ENCODE results near the gene KDM4B. TPM values are rescaled to one million over a fixed set of nuclear protein-coding genes. Genes with fewer than 3 reads are reported as not detected.

The KDM4B gene
- total RNA-seq, 1 experiment from 2014 or later: 43.7 TPM

GRCh38 chr19:5106191-5106726 is 137.3 kb downstream of the KDM4B start:
- no peak overlapping the region for H3K4me2 ChIP-seq (ENCODE audit: insufficient read depth, insufficient read length, low read length)
- no peak overlapping the region for H4K91ac ChIP-seq (ENCODE audit: insufficient read length, low read depth, low read length)
- H2BK120ac ChIP-seq (ENCODE audit: low read depth, low read length, poor library complexity, severe bottlenecking): no peak overlapping the region
- no peak overlapping the region for H3K23ac ChIP-seq (ENCODE audit: insufficient read length, low read depth, low read length)
- WGBS (ENCODE audit: extremely low coverage, insufficient read length, low lambda C conversion rate): no CpG with 5 or more reads among the region's 23 CpGs
- H2AFZ ChIP-seq (ENCODE audit: low read length): no peak overlapping the region
- H3K27me3 Mint-ChIP-seq (ENCODE audit: low read depth): no peaks in the 10 kb centered on the region
- H3K56ac ChIP-seq (ENCODE audit: insufficient read length, low read depth, low read length): no peak overlapping the region
- H3K14ac ChIP-seq (ENCODE audit: insufficient read depth, low read length): no peak overlapping the region
- H3K4ac ChIP-seq (ENCODE audit: low read depth, low read length): no peak overlapping the region
- no peak overlapping the region for H3K18ac ChIP-seq (ENCODE audit: insufficient read length, low read depth, low read length)
- H3K9me3 ChIP-seq (ENCODE audit: control insufficient read depth, low read depth, low read length): no peaks in the 10 kb centered on the region
- TF ChIP-seq CTCF (conservative IDR thresholded peaks at IDR 0.05): no peak
- H4K20me1 ChIP-seq (ENCODE audit: control insufficient read depth, insufficient read depth, insufficient read length): no peaks in the 10 kb centered on the region
- no peaks in the 10 kb centered on the region; the same call in 1 of the 2 replicates for H3K4me1 ChIP-seq (ENCODE audit: insufficient read depth, low read length)
- H2AK5ac ChIP-seq (ENCODE audit: insufficient read length, low read length): no peak overlapping the region
- no peak overlapping the region for H3K27ac ChIP-seq (ENCODE audit: insufficient read length, low read depth, low read length)
- no peak overlapping the region for H2BK15ac ChIP-seq (ENCODE audit: low read depth, low read length)
- H3T11ph ChIP-seq (ENCODE audit: low read length): no peak overlapping the region
- H3K27me3 ChIP-seq (ENCODE audit: insufficient read depth, low read length): no peaks in the 10 kb centered on the region
- no peak overlapping the region for H4K5ac ChIP-seq (ENCODE audit: insufficient read length, low read depth, low read length)
- no peak for DNase-seq
- peaks cover 6 to 16% of the 10 kb centered on the region in 2 experiments for H3K4me1 Mint-ChIP-seq
- H3K79me1 ChIP-seq (ENCODE audit: insufficient read depth, low read depth, low read length, poor library complexity, severe bottlenecking): no peaks in the 10 kb centered on the region
- peak overlapping the region in 2 of 3 experiments; percentile 17 to 20; a peak in 1 of 7 replicates for H3K27ac Mint-ChIP-seq
- H4K8ac ChIP-seq (replicated peaks; ENCODE audit: insufficient read length, low read depth, low read length): no peak overlapping the region
- no peak overlapping the region for H2BK5ac ChIP-seq (ENCODE audit: insufficient read length, low read length)
- H2BK12ac ChIP-seq (ENCODE audit: insufficient read length, low read depth, low read length): no peak overlapping the region
- no peak overlapping the region for H2BK20ac ChIP-seq (ENCODE audit: low read depth, low read length, poor library complexity, severe bottlenecking)
- peaks cover 0 to 6% (median under 1%) of the 10 kb centered on the region in 3 experiments; a peak in 4 of 7 replicates for H3K36me3 Mint-ChIP-seq (ENCODE audit: insufficient read depth in 1 of 3, low read depth in 3 of 3)
- no peak overlapping the region for H3K9ac ChIP-seq (ENCODE audit: extremely low read depth, insufficient read length, low read length)
- H3K79me2 ChIP-seq (ENCODE audit: insufficient read depth, low read length): no peaks in the 10 kb centered on the region
- no peaks in the 10 kb centered on the region for H3K23me2 ChIP-seq (ENCODE audit: insufficient read length, low read depth, low read length, poor library complexity, severe bottlenecking)
- no peak overlapping the region for H3K4me3 Mint-ChIP-seq
- H3K9me3 Mint-ChIP-seq: no peaks in the 10 kb centered on the region; a peak in 1 of 5 replicates
